Measurements from ENCODE around the gene KCNAB2.

DNA sequence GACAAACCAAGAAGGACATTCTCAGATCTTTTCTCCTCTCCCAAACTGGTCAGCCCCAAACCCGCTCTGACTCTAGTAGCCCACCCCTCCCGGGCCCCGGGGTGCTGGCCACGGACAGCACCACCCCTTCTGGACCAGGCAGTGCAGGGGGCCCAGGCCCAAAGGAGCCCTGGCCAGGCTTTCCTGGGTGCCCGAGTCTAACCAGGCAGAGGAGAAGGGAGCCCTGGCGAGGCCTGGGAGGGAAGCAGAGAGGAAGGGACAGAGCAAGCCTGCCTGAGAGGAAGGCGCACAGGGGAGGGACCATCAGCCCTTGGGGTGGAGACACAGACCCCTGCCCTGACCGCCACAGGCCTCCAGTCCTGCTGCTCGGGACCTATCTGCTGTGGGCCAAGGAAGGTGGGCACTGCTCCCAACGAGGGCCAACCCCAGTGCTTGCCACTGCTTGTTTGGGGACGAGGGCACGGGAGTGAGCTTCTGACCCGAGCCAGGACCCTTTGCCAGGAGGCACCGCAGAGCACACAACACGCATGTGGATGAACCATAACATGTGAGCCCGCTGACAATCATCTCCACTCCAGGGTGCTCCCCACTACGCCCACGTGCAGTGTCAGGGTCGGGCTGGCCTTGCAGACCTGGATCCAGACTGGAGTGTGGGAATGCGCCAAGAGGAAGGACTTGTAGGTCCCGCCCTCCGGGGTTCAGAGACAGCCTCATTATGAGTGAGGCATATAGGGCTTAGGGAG, 57.6 kb downstream of the KCNAB2 start:
- TF ChIP-seq EZH2 (IDR thresholded peaks at IDR 0.05; ENCODE audit: insufficient read depth, poor library complexity, severe bottlenecking), result no peak
- no peak for TF ChIP-seq EZH2phosphoT487 (IDR thresholded peaks at IDR 0.05; ENCODE audit: insufficient read depth, low read depth)

Data from GM23248 (cell line).